ENCODE measurements around the gene IDH3A. TPM values are rescaled to one million over a fixed set of nuclear protein-coding genes. Genes with fewer than 3 reads are reported as not detected.

Gene IDH3A
- polyA plus RNA-seq, 1 donor, result 39.0 TPM

GRCh38 chr15:78168608-78169007 lies 19.4 kb downstream of the IDH3A start:
- no peak for DNase-seq

DNA sequence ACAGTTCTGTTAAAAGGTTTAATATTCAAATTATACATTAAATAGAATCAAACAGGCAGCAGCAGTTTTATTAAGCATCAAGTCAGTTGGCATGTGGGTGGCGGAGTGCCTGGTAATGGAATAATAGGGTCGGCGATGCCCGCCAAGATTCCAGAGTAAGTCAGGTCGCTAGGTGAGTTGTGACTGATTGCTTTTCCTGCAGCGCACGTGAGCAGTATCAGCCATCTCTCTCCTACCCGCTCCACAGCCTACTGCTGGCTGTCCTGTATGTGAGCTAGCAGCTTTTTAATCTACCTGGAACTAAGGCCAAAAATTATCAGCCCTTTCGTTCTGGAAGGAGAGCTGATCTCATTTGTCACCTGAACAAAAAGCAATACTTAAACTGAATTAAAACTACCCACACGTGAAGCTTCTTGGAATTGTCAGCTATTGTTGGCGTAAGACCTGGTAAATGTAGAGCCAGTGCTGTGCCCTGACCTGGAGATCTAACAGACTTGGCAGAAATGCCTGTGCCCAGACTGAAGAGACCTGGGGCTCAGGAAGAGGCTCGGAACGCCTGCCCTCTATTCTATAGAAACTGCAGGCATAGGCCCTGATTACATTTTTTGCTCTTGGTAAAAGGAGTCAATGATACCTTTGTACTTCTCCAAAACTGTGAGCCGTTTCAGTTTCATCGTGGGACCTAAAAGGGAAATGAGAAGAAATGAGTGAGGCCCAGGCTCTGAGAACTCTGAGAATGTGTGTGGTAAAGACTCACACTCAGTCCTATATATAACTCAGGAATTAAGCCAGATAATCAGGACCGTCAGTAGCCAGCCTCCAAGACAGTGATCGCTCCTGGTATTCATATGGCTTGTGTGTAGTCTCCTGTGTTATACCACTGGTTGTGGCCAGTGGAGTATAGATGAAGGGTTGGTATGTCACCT lies 21.9 kb downstream of the IDH3A start:
- DNase-seq, result no peak

GRCh38 chr15:78171864-78172472 lies 22.8 kb downstream of the IDH3A start:
- DNase-seq, result no peak

DNA sequence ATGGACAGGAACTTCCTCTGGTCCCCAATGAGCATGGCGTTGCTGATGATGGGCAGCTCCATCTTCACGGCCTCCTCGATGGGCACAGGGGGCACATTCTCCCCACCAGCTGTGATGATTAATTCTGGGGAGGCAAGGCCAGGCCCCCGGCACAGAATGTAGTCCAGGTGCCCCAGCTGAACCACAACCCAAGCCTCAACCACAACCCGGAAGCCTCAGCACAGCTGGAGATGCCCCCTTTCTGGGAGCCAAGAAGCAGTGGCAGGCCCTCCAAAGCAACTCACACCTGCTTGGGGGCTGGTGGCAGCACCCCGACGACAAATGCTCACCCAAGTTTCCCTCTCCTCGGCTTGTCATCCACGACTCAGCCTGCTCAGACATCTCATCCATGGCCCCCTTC lies 25.2 kb downstream of the IDH3A start:
- no peak for DNase-seq

GRCh38 chr15:78175330-78175729 lies 26.2 kb downstream of the IDH3A start:
- DNase-seq, result no peak

DNA sequence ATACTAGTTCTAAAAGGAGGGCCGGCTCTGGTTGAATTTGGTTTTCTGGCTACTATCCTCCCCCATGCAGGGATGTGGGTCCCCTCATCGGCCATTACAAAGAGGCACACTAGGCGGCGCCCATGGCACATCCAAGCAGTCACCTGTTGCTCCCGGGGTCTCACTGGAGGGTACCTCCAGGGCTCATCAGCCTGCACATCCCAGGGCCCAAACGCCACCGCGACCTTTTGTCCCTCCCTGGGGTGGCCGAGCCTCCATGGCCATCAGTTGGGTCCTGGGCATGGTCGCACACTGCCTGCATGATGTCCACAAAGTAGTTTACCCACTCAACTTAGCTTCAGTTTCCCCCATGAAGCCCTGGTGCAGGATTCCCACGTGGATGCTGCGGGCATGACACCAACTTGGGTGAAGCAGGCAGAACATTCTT lies 28.3 kb downstream of the IDH3A start:
- DNase-seq, result no peak

DNA sequence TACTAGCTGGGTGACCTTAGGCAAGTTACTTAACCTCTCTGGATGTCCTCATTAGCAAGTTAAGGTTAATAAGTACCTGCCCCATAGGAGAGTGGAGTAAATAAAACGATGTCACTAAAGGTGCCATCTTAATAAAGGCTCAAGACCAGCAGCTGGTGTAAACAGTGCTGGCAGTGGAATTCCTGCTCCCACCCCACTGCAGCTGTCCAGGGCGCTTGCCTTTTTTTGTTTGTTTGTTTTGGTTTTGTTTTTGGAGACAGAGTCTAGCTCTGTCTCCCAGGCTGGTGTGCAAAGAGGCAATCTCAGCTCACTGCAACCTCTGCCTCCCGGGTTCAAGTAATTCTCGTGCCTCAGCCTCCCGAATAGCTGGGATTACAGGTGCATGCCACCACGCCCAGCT lies 28.9 kb downstream of the IDH3A start:
- DNase-seq, result no peak

GRCh38 chr15:78179286-78179840 lies 30.2 kb downstream of the IDH3A start:
- no peak for DNase-seq

GRCh38 chr15:78179906-78180305 lies 30.7 kb downstream of the IDH3A start:
- DNase-seq, result no peak

GRCh38 chr15:78182336-78182700 lies 33.2 kb downstream of the IDH3A start:
- no peak for DNase-seq

- no peak for DNase-seq
Observed at GRCh38 chr15:78182821-78183220, 33.7 kb downstream of the IDH3A start.

DNA sequence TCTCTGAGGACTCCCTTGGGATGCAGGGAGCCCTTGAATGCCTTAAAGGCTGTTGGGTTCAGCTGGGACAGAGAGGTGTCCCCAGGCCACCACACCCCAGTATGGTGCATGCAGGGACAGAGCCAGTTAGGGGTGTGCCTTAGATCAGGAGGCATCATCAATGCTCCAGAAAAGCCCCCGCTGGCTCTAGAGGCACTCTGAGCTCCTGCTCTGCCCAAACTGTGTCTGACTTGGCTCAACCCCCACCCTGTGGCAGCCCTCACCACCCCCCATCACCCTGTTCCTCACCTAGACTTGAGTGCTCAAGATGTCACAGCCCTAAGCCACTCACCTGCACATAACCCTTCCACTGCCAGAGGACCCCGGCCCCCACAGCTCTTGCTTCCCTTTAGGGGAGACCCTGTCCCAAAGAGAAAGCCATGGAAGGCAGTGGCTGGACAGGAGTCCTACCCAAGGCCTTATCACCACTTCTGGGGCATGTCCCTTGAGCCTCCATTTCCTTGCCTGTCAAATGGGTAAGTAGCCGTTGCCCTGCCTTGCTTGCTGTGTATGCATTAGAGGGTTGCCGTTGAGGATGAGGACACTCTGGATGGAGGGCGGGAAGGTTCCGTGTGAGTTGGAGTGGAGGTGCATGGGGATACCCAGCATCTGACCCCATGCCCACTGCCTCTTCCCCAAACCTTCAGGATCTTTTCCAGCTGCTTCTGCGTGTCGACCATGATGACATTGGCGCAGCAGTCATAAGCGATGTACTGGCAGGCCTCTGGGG lies 43.8 kb downstream of the IDH3A start:
- no peak for DNase-seq

GRCh38 chr15:78193731-78194567 lies 44.8 kb downstream of the IDH3A start:
- no peak for DNase-seq

DNA sequence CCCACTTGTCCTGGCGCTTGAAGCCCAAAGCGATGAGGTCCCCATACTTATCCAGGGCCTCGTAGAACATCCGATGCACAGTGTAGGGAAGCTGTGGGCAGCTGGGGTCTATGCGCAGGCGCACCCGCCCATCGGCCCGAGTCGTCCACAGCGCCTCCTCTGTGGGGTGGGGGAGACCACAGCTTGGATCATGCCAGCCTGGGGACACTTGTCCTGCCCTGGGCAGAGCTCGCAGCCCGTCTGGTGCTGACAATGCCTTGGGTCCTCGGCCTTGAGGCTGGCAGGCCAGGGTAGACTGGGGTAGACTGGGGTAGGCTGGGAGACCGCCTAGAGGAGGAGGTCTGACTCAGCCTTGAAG lies 45.4 kb downstream of the IDH3A start:
- no peak for DNase-seq

- DNase-seq, result no peak
Observed at GRCh38 chr15:78195735-78196201, 46.6 kb downstream of the IDH3A start.

DNA sequence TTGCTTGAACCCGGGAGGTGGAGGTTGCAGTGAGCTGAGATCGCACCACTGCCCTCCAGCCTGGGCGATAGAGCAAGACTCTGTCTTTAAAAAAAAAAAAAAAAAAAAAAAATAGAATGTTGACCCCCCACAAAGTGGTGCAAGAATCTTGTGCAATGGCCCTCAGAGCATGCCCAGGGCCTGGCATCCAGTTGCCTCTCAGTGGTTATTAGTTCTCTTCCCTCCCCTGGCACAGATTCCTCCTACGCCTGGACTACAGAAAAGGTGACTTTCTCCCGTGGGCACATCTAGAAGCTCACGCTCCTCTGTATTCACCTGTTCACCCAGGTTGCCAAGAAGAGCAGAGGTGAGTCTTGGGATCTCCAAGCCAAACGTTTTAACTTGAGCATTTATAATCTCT lies 48.5 kb downstream of the IDH3A start:
- no peak for DNase-seq

- no peak for DNase-seq
Observed at GRCh38 chr15:78200276-78200930, 51.2 kb downstream of the IDH3A start.

DNA sequence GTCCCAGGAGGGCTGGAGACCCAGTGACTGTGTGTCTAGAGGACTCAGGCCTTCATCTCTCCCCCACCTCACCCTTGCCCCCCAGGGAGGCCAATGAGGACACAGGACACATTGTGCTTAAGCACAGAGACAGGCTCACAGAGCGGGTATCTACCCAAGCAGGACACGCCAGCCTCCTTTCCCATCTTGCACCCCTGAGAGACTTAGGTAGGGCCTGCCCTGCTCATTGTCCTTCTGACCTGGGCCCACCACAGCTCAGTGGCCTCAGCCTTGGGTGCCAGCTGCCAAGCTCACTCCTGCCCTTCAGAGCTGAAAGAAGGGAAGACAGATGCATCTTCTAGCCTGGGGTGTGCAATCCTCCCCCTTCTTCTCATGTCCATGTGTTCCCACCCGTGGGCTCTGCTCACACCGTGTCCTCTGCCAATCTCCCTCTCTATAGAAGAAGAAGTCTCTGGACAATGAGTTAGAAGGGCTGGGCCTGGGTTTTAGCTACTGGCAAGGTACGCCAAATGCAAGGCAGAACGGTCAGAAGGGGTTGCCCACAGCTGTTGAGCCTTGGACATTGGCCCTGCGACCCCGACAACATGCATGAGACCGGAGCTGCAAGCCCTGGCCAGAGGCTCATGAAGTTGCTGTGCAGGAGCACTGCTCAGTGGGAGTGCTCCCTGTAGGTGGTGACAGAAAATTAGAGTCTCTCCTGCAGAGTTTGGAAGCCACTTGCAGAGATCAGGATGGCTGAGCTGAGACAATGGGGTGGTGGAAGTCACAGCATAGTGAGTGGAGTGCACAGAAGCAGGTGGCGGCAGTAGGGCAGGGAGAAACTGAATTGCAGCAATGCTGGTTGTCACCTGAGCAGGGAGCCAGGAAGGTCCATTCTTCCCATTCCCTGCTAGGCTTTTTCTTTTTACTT lies 52.4 kb downstream of the IDH3A start:
- DNase-seq, result no peak

DNA sequence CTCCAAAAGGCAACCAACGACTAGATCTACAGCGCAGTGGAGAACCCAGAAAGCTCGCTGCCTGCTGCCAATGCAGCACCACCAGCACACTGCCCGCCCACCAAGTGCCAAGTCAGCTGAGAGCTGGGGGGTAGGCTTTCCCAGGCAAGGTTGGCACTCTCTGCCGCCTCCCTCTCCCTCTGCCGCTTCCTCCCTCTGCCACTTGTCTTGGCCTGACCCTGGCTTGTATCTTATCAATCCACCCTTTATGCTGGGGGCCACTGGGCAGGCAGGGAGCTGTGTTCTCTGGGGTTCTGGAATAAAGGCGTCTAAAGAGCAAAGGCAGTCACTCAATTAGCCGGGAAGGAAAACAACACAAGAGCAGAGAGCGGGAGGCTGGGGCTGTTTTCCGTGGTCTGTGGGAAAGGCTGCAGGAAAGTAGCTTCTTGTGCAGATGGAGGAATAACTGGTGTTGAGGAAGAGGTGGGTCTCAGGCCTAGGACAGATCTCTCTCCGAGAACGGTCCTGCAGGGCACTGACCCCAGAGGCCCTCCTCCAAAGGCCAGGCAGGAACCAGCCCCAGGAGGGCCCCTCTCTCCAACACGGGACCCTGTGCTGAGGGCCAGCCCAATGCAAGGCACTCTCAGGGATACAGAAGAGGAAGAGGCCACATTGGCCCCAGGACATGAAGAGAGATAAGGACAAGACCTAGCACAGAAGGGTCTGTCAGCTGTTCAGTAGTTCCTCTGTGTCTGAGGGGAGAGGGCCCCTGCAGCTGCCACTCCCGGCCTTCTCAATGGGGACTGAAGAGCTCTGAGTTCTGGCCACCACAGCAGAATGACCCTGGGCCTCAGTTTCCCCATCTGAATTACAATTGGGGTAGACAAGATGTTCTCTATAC lies 54.4 kb downstream of the IDH3A start:
- DNase-seq, result no peak
